Liver (tissue), 9 donors: Measurements from ENCODE around the gene TMEM259. TPM values are rescaled to one million over a fixed set of nuclear protein-coding genes. Genes with fewer than 3 reads are reported as not detected.

Source experiments
- DNase-seq: peaks from one replicate; pipeline ENCODE4 v3.0.0-alpha.2; 2017; ENCODE audit warnings: low spot score
- H3K27ac ChIP-seq, 2 donors: one replicate each; pipeline ENCODE4 v1.7.0; 2013; ENCODE audit warnings: inconsistent platforms in 2 of 2, low read length in 2 of 2, control low read depth in 1 of 2, low read depth in 1 of 2, mild to moderate bottlenecking in 1 of 2
- H3K27me3 ChIP-seq, 4 donors: one replicate each; pipeline versions ENCODE4 v1.6.1 to v1.7.0; 2013; ENCODE audit warnings: low read length in 3 of 4, inconsistent platforms in 1 of 4, mild to moderate bottlenecking in 1 of 4, moderate library complexity in 1 of 4; ENCODE audit not compliant: control insufficient read depth in 4 of 4, insufficient read depth in 4 of 4
- H3K36me3 ChIP-seq, 4 donors: one replicate each; pipeline versions ENCODE4 v1.6.1 to v1.7.0; 2013; ENCODE audit warnings: low read length in 3 of 4, mild to moderate bottlenecking in 3 of 4, low read depth in 1 of 4, moderate library complexity in 1 of 4; ENCODE audit not compliant: control insufficient read depth in 4 of 4, insufficient read depth in 3 of 4
- H3K4me1 ChIP-seq, 4 donors: one replicate each; pipeline versions ENCODE4 v1.6.1 to v1.7.0; 2013; ENCODE audit warnings: low read length in 3 of 4, mild to moderate bottlenecking in 3 of 4, moderate library complexity in 1 of 4; ENCODE audit not compliant: control insufficient read depth in 4 of 4, insufficient read depth in 4 of 4
- H3K4me3 ChIP-seq, 3 donors: one replicate each; pipeline versions ENCODE4 v1.6.1 to v1.7.0; 2013; ENCODE audit warnings: low read length in 3 of 3, control low read depth in 1 of 3, low read depth in 1 of 3, mild to moderate bottlenecking in 1 of 3
- H3K9ac ChIP-seq, 2 donors: one replicate each; pipeline ENCODE4 v1.7.0; 2013; ENCODE audit warnings: low read length in 2 of 2, mild to moderate bottlenecking in 2 of 2, moderate library complexity in 2 of 2, control low read depth in 1 of 2, low read depth in 1 of 2
- H3K9me3 ChIP-seq, 4 donors: one replicate each; pipeline versions ENCODE4 v1.6.1 to v1.7.0; 2013; ENCODE audit warnings: low read length in 3 of 4; ENCODE audit not compliant: control insufficient read depth in 4 of 4
- CTCF ChIP-seq: fragments of 150-350 bp; IDR thresholded peaks from 2 replicates; pipeline ENCODE4 v1.5.1; 2017; ENCODE audit warnings: improper control_type of control experiment, low read depth, low read length; ENCODE audit not compliant: missing input control
- EGR1 ChIP-seq, 2 donors: IDR thresholded peaks; 2 replicates each; pipeline ENCODE4 v1.6.1; 2016 to 2018; ENCODE audit warnings: antibody characterized with exemption in 2 of 2, low read depth in 2 of 2
- FOXA1 ChIP-seq: IDR thresholded peaks from 2 replicates; pipeline ENCODE4 v1.6.1; 2016; ENCODE audit warnings: antibody characterized with exemption
- FOXA2 ChIP-seq: IDR thresholded peaks from 2 replicates; pipeline ENCODE4 v1.6.1; 2016; ENCODE audit warnings: antibody characterized with exemption
- GABPA ChIP-seq, 2 donors: IDR thresholded peaks in 1 of 2; conservative IDR thresholded peaks in 1 of 2; 2 replicates each; pipeline ENCODE4 v1.6.1; 2016; ENCODE audit warnings: antibody characterized with exemption in 2 of 2, mild to moderate bottlenecking in 1 of 2, moderate library complexity in 1 of 2
- HNF4A ChIP-seq, 2 donors: conservative IDR thresholded peaks; 2 replicates each; pipeline ENCODE4 v1.6.1; 2016; ENCODE audit warnings: antibody characterized with exemption in 2 of 2, mild to moderate bottlenecking in 2 of 2
- HNF4G ChIP-seq: IDR thresholded peaks from 2 replicates; pipeline ENCODE4 v1.6.1; 2016; ENCODE audit warnings: antibody characterized with exemption
- JUND ChIP-seq, 2 donors: IDR thresholded peaks; 2 replicates each; pipeline ENCODE4 v1.6.1; 2016; ENCODE audit warnings: antibody characterized with exemption in 2 of 2
- MAX ChIP-seq: IDR thresholded peaks from 2 replicates; pipeline ENCODE4 v1.6.1; 2016; ENCODE audit warnings: antibody characterized with exemption
- NR2F2 ChIP-seq: IDR thresholded peaks from 2 replicates; pipeline ENCODE4 v1.6.1; 2016; ENCODE audit warnings: antibody characterized with exemption
- RAD21 ChIP-seq, 2 donors: IDR thresholded peaks; 2 replicates each; pipeline ENCODE4 v1.6.1; 2016; ENCODE audit warnings: antibody characterized with exemption in 2 of 2, mild to moderate bottlenecking in 2 of 2
- REST ChIP-seq: IDR thresholded peaks from 2 replicates; pipeline ENCODE4 v1.6.1; 2016; ENCODE audit warnings: antibody characterized with exemption, mild to moderate bottlenecking
- RXRA ChIP-seq, 2 donors: IDR thresholded peaks; 2 replicates each; pipeline ENCODE4 v1.6.1; 2017 to 2018; ENCODE audit warnings: antibody characterized with exemption in 2 of 2, mild to moderate bottlenecking in 1 of 2
- SP1 ChIP-seq: IDR thresholded peaks from 2 replicates; pipeline ENCODE4 v1.6.1; 2018; ENCODE audit warnings: antibody characterized with exemption, mild to moderate bottlenecking
- TAF1 ChIP-seq: conservative IDR thresholded peaks from 2 replicates; pipeline ENCODE4 v1.6.1; 2016; ENCODE audit warnings: antibody characterized with exemption, mild to moderate bottlenecking
- YY1 ChIP-seq: IDR thresholded peaks from 2 replicates; pipeline ENCODE4 v1.6.1; 2016; ENCODE audit warnings: antibody characterized with exemption, mild to moderate bottlenecking
- WGBS: extraction: QIAGEN DNeasy Blood & Tissue Kit; methylation state at CpG from one replicate; pipeline ENCODE4 v1.1.7; 2013; 5-methylcytosine and 5-hydroxymethylcytosine counted together
- polyA plus RNA-seq, 2 donors: library from polyadenylated mRNA; stranded (reverse) in 1 of 2; unstranded in 1 of 2; fragments of 200-250 nt in 1 of 2; fragments of >200 nt in 1 of 2; fragmentation: Nextera tagmentation in 1 of 2; extraction: Ambion mirVana in 1 of 2; gene quantifications; one replicate each; pipeline versions ENCODE4 v1.2.1 to v1.2.3, GENCODE V29; 2013 to 2015
- total RNA-seq, 2 donors: library from RNA; depleted of rRNA; stranded (reverse); fragments of >200 nt; gene quantifications; one replicate each; pipeline ENCODE4 v1.2.3, GENCODE V29; 2014
- TF ChIP-seq, protein P1 (sequence below): IDR thresholded peaks from 2 replicates; pipeline ENCODE4 v1.6.1; 2016; ENCODE audit warnings: antibody characterized with exemption
- TF ChIP-seq, protein P2 (sequence below): IDR thresholded peaks from 2 replicates; pipeline ENCODE4 v1.6.1; 2016; ENCODE audit warnings: antibody characterized with exemption
- donor health status: healthy.
- donor health status: healthy.
- donor health status: healthy.
- donor health status: healthy.
- donor health status: healthy.

Gene TMEM259
- total and polyA plus RNA-seq, 4 donors = 29.7 to 99.3 (median 57.3) TPM

GRCh38 chr19:962683-963400 lies 58.1 kb downstream of the TMEM259 start:
- H3K4me3 ChIP-seq = no peak overlapping the region
- H3K36me3 ChIP-seq = peaks cover 0 to 18% (median 2%) of the 10 kb centered on the region in 4 donors
- no peak overlapping the region for H3K27ac ChIP-seq
- no peaks in the 10 kb centered on the region for H3K4me1 ChIP-seq
- H3K9ac ChIP-seq = no peak overlapping the region
- no peaks in the 10 kb centered on the region for H3K27me3 ChIP-seq
- no peaks in the 10 kb centered on the region for H3K9me3 ChIP-seq
- no peak for DNase-seq
- TF ChIP-seq EGR1 (IDR thresholded peaks at IDR 0.05; ENCODE audit: low read depth in 2 of 2) = no peak
- TF ChIP-seq JUND (IDR thresholded peaks at IDR 0.05) = no peak
- TF ChIP-seq CTCF = no peak
- no peak for TF ChIP-seq SP1
- TF ChIP-seq, protein P1, sequence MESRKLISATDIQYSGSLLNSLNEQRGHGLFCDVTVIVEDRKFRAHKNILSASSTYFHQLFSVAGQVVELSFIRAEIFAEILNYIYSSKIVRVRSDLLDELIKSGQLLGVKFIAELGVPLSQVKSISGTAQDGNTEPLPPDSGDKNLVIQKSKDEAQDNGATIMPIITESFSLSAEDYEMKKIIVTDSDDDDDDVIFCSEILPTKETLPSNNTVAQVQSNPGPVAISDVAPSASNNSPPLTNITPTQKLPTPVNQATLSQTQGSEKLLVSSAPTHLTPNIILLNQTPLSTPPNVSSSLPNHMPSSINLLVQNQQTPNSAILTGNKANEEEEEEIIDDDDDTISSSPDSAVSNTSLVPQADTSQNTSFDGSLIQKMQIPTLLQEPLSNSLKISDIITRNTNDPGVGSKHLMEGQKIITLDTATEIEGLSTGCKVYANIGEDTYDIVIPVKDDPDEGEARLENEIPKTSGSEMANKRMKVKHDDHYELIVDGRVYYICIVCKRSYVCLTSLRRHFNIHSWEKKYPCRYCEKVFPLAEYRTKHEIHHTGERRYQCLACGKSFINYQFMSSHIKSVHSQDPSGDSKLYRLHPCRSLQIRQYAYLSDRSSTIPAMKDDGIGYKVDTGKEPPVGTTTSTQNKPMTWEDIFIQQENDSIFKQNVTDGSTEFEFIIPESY = no peak
- no peak for TF ChIP-seq TAF1
- TF ChIP-seq GABPA (IDR thresholded peaks at IDR 0.05 in 1 of 2, conservative IDR thresholded peaks at IDR 0.05 in 1 of 2) = no peak
- no peak for TF ChIP-seq NR2F2
- TF ChIP-seq, protein P2, sequence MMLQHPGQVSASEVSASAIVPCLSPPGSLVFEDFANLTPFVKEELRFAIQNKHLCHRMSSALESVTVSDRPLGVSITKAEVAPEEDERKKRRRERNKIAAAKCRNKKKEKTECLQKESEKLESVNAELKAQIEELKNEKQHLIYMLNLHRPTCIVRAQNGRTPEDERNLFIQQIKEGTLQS = no peak
- no peak for TF ChIP-seq YY1
- no peak for TF ChIP-seq MAX
- TF ChIP-seq HNF4A (conservative IDR thresholded peaks at IDR 0.05) = no peak
- no peak for TF ChIP-seq RAD21 (IDR thresholded peaks at IDR 0.05)
- no peak for TF ChIP-seq FOXA1
- TF ChIP-seq FOXA2 = no peak
- 90% methylated on average over 31 of the region's 31 CpGs for WGBS

DNA sequence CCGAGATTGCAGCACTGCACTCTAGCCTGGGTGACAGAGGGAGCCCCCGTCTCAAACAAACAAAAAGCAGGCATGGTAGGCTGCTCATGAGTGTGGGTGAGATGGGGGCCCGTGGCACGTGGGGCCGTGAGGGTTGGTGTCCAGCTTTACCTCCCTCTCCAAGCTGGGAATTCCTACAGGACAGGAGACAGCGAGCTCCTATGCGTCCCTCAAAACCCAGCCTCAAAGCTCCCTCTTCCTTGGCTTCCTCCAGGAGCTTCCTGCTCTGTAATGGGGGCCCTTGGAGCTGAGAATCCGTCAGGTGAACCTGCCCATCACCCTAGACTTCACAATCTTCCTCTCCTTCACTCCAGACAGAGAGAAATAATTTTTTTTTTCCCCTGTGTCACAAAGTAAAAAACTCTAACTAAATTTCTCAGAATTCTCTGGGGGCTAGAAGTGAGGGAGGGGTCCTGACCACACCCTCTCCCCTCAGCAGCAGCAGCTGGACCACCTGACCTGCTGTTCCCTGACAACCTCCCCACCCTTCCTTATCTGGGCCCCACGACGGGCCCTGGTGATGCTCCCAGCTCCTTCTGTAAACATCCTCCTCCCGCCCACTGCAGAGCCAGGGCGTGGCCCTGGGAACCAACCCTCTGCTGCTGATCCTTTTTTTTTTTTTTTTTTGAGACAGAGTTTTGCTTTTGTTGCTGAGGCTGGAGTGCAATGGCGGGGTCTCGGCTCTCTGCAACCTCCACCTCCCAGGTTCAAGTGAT lies 58.9 kb downstream of the TMEM259 start:
- TF ChIP-seq HNF4G = no peak
- no peak for TF ChIP-seq NR2F2
- TF ChIP-seq MAX = no peak
- TF ChIP-seq TAF1 = no peak
- no peak for TF ChIP-seq RXRA (IDR thresholded peaks at IDR 0.05)
- no peak for TF ChIP-seq FOXA1
- TF ChIP-seq, protein P2 = no peak
- TF ChIP-seq JUND (IDR thresholded peaks at IDR 0.05) = no peak
- TF ChIP-seq CTCF = no peak
- TF ChIP-seq YY1 = no peak
- no peak for TF ChIP-seq HNF4A (conservative IDR thresholded peaks at IDR 0.05)
- no peak for TF ChIP-seq SP1
- no peak for TF ChIP-seq GABPA (IDR thresholded peaks at IDR 0.05 in 1 of 2, conservative IDR thresholded peaks at IDR 0.05 in 1 of 2)
- TF ChIP-seq EGR1 (IDR thresholded peaks at IDR 0.05; ENCODE audit: low read depth in 2 of 2) = no peak
- no peak for TF ChIP-seq REST
- H3K27me3 ChIP-seq = no peaks in the 10 kb centered on the region
- H3K4me3 ChIP-seq = no peak overlapping the region
- no peak overlapping the region for H3K27ac ChIP-seq
- 82% methylated on average over 14 of the region's 14 CpGs for WGBS
- H3K36me3 ChIP-seq = peaks cover 0 to 16% (median 2%) of the 10 kb centered on the region in 4 donors
- H3K9me3 ChIP-seq = no peaks in the 10 kb centered on the region
- peak; percentile 85 for DNase-seq
- H3K9ac ChIP-seq = no peak overlapping the region
- no peaks in the 10 kb centered on the region for H3K4me1 ChIP-seq
